Stimulated activated CD8-positive, alpha-beta memory T cell treated with anti-CD3 and anti-CD28 coated beads, Interleukin-4, amount 100 ng/mL, for 48 hours (primary cell): ENCODE measurements around the gene NRP1.
"Not testable (repeated sequence)": the region's sequence is repeated elsewhere in the genome, so short reads cannot be mapped to it uniquely, and the experiment has no call there.

ENCODE experiments used
- DNase-seq: peaks from one replicate; pipeline ENCODE4 v3.0.0-alpha.2; 2020

The NRP1 gene

GRCh38 chr10:33234831-33235237 lies 99.6 kb downstream of the NRP1 start:
- no peak for DNase-seq

- no peak for DNase-seq
These were observed 100.8 kb downstream of the NRP1 start for GRCh38 chr10:33233635-33234034.

GRCh38 chr10:33233221-33233620 lies 101.2 kb downstream of the NRP1 start:
- DNase-seq: no peak

GRCh38 chr10:33231621-33232350 lies 102.7 kb downstream of the NRP1 start:
- no peak for DNase-seq

GRCh38 chr10:33229949-33230267 lies 104.6 kb downstream of the NRP1 start:
- no peak for DNase-seq

- no peak for DNase-seq
These were observed 105.1 kb downstream of the NRP1 start for GRCh38 chr10:33229252-33229948.

- no peak for DNase-seq
These were observed 106.0 kb downstream of the NRP1 start for GRCh38 chr10:33228426-33228825.

- DNase-seq: no peak
These were observed 107.0 kb downstream of the NRP1 start for GRCh38 chr10:33227489-33227888.

- no peak for DNase-seq
These were observed 110.1 kb downstream of the NRP1 start for GRCh38 chr10:33224251-33224965.

GRCh38 chr10:33223326-33224000 lies 111.0 kb downstream of the NRP1 start:
- no peak for DNase-seq

- DNase-seq: not testable (repeated sequence)
These were observed 112.2 kb downstream of the NRP1 start for GRCh38 chr10:33222304-33222703.

GRCh38 chr10:33217854-33218253 lies 116.6 kb downstream of the NRP1 start:
- DNase-seq: no peak

GRCh38 chr10:33216661-33217427 lies 117.6 kb downstream of the NRP1 start:
- no peak for DNase-seq

- no peak for DNase-seq
These were observed 118.8 kb downstream of the NRP1 start for GRCh38 chr10:33215635-33216034.

GRCh38 chr10:33215154-33215553 lies 119.3 kb downstream of the NRP1 start:
- no peak for DNase-seq

GRCh38 chr10:33214174-33214573 lies 120.3 kb downstream of the NRP1 start:
- DNase-seq: no peak

GRCh38 chr10:33212061-33212748 lies 122.3 kb downstream of the NRP1 start:
- DNase-seq: no peak

- no peak for DNase-seq
These were observed 123.2 kb downstream of the NRP1 start for GRCh38 chr10:33211106-33211878.

- DNase-seq: no peak
These were observed 124.7 kb downstream of the NRP1 start for GRCh38 chr10:33209802-33210201.

GRCh38 chr10:33208166-33208565 lies 126.3 kb downstream of the NRP1 start:
- no peak for DNase-seq

GRCh38 chr10:33204031-33204430 lies 130.4 kb downstream of the NRP1 start:
- DNase-seq: no peak
